ENCODE results near the gene NDUFB6. TPM values are rescaled to one million over a fixed set of nuclear protein-coding genes. Genes with fewer than 3 reads are reported as not detected.

The NDUFB6 gene
- total and polyA plus RNA-seq, 10 of the 15 experiments (the other 5 are each of a cell fraction or from before 2014, with no cell fraction given), result 26.3 to 269 (median 61.4) TPM

GRCh38 chr9:32579706-32580331 is 6.9 kb upstream of the NDUFB6 start:
- Histone ChIP-seq H3K9ac (ENCODE audit: control insufficient read depth, insufficient read depth, low read length) (no peak overlapping the region), H3K4me1 (ENCODE audit: control insufficient read depth, insufficient read depth, low read length) (peaks cover 4% of the 10 kb centered on the region; the same call in 1 of the 2 replicates), H3K27me3 (replicated peaks in 1 of 2; ENCODE audit: control insufficient read depth in 2 of 2, insufficient read depth in 2 of 2, low read length in 1 of 2) (no peaks in the 10 kb centered on the region), H3K9me3 (replicated peaks; ENCODE audit: control insufficient read depth, insufficient read depth, low read length) (no peaks in the 10 kb centered on the region), H3K36me3 (ENCODE audit: control insufficient read depth in 2 of 2, insufficient read depth in 2 of 2, low read length in 1 of 2) (no peaks in the 10 kb centered on the region), H3K4me2 (ENCODE audit: control insufficient read depth, insufficient read depth) (no peak overlapping the region), H3K27ac (ENCODE audit: control insufficient read depth, insufficient read depth) (no peak overlapping the region), H2AFZ (ENCODE audit: control insufficient read depth, low read depth, low read length) (no peak overlapping the region), H3K79me2 (ENCODE audit: control insufficient read depth, insufficient read depth, low read length) (no peaks in the 10 kb centered on the region), H3K4me3 (no peak overlapping the region), H4K20me1 (ENCODE audit: control insufficient read depth, insufficient read depth) (no peaks in the 10 kb centered on the region)
- FAIRE-seq, result peak; percentile 86
- ChIA-PET POLR2A (interaction anchor here (2.0 kb wide), 1 partner anchor 201 kb away, joined by 7 read pairs; no protein-coding TSS in a partner anchor), SMC1A (ENCODE audit: uncharacterized antibody, unreplicated experiment) (interaction anchor here (0.6 to 7.5 kb wide), 31 partner anchors 9 to 397 kb away, joined by 3 to 285 read pairs (median 4); partner anchors contain the start of gene ACO1), RAD21 (ENCODE audit: unreplicated experiment) (interaction anchor here (0.8 to 12.1 kb wide), 14 partner anchors 9 to 393 kb away, joined by 3 to 368 read pairs (median 5); partner anchors contain the start of genes ACO1 and RIGI), CTCF (interaction anchor here (0.7 to 10.0 kb wide), 53 partner anchors 7 to 413 kb away, joined by 3 to 597 read pairs (median 5); partner anchors contain the start of genes ACO1, NDUFB6 and RIGI)
- in situ Hi-C loops (cut with MboI) (loop anchor here (5.0 kb wide), 2 partner anchors 198 to 387 kb away; partner anchors contain the start of gene ACO1), intact Hi-C loops (cut with micrococcal nuclease; ENCODE audit: unreplicated experiment) (loop anchor here (1.0 kb wide), 2 partner anchors 197 to 202 kb away; no protein-coding TSS in a partner anchor)
- peak; percentile 73 for ATAC-seq
- no peak for DNase-seq (ENCODE audit: low read depth, low spot score)
- no TSS peak for BruUV-seq (replicated peaks)
- 11% methylated on average over 4 of the region's 4 CpGs for WGBS (ENCODE audit: insufficient coverage, insufficient replicate concordance, low lambda C conversion rate, missing lambda C conversion rate)
- TF ChIP-seq SMARCA5 (IDR thresholded peaks at IDR 0.05) (no peak), TARDBP (IDR thresholded peaks at IDR 0.05; ENCODE audit: borderline replicate concordance) (no peak), RELA (IDR thresholded peaks at IDR 0.05; ENCODE audit: borderline replicate concordance, partially characterized antibody) (no peak), HDGF (IDR thresholded peaks at IDR 0.05) (no peak), RAD21 (IDR thresholded peaks at IDR 0.05; ENCODE audit: insufficient read depth, low read depth, low read length) (peak; percentile 83), CTCF (IDR thresholded peaks at IDR 0.05 in 2 of 3, conservative IDR thresholded peaks at IDR 0.05 in 1 of 3; ENCODE audit: control insufficient read depth in 2 of 3, extremely low read depth in 1 of 3, insufficient read depth in 1 of 3, low read depth in 3 of 3, low read length in 3 of 3) (peak; percentile 85 to 93 (median 91)), SRF (IDR thresholded peaks at IDR 0.05; ENCODE audit: low read depth in 2 of 2, low read length in 2 of 2) (no peak), SMC3 (IDR thresholded peaks at IDR 0.05; ENCODE audit: borderline replicate concordance, low read length) (peak; percentile 97), YY1 (IDR thresholded peaks at IDR 0.05; ENCODE audit: low read depth, low read length) (peak; percentile 49; the same call in 1 of the 2 replicates)
- TF ChIP-seq, protein P1, sequence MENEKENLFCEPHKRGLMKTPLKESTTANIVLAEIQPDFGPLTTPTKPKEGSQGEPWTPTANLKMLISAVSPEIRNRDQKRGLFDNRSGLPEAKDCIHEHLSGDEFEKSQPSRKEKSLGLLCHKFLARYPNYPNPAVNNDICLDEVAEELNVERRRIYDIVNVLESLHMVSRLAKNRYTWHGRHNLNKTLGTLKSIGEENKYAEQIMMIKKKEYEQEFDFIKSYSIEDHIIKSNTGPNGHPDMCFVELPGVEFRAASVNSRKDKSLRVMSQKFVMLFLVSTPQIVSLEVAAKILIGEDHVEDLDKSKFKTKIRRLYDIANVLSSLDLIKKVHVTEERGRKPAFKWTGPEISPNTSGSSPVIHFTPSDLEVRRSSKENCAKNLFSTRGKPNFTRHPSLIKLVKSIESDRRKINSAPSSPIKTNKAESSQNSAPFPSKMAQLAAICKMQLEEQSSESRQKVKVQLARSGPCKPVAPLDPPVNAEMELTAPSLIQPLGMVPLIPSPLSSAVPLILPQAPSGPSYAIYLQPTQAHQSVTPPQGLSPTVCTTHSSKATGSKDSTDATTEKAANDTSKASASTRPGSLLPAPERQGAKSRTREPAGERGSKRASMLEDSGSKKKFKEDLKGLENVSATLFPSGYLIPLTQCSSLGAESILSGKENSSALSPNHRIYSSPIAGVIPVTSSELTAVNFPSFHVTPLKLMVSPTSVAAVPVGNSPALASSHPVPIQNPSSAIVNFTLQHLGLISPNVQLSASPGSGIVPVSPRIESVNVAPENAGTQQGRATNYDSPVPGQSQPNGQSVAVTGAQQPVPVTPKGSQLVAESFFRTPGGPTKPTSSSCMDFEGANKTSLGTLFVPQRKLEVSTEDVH (IDR thresholded peaks at IDR 0.05; ENCODE audit: low read depth, partially characterized antibody), result no peak
- TF ChIP-seq, protein P2, sequence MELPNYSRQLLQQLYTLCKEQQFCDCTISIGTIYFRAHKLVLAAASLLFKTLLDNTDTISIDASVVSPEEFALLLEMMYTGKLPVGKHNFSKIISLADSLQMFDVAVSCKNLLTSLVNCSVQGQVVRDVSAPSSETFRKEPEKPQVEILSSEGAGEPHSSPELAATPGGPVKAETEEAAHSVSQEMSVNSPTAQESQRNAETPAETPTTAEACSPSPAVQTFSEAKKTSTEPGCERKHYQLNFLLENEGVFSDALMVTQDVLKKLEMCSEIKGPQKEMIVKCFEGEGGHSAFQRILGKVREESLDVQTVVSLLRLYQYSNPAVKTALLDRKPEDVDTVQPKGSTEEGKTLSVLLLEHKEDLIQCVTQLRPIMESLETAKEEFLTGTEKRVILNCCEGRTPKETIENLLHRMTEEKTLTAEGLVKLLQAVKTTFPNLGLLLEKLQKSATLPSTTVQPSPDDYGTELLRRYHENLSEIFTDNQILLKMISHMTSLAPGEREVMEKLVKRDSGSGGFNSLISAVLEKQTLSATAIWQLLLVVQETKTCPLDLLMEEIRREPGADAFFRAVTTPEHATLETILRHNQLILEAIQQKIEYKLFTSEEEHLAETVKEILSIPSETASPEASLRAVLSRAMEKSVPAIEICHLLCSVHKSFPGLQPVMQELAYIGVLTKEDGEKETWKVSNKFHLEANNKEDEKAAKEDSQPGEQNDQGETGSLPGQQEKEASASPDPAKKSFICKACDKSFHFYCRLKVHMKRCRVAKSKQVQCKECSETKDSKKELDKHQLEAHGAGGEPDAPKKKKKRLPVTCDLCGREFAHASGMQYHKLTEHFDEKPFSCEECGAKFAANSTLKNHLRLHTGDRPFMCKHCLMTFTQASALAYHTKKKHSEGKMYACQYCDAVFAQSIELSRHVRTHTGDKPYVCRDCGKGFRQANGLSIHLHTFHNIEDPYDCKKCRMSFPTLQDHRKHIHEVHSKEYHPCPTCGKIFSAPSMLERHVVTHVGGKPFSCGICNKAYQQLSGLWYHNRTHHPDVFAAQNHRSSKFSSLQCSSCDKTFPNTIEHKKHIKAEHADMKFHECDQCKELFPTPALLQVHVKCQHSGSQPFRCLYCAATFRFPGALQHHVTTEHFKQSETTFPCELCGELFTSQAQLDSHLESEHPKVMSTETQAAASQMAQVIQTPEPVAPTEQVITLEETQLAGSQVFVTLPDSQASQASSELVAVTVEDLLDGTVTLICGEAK (IDR thresholded peaks at IDR 0.05; ENCODE audit: borderline replicate concordance), result no peak

Measured in GM12878 (cell line).